Panc1 (cell line): ENCODE data around the gene ILDR1. TPM values are rescaled to one million over a fixed set of nuclear protein-coding genes. Genes with fewer than 3 reads are reported as not detected.

Experiments
- ATAC-seq: fragments of 200-7000 bp; cut with Tn5 transposase; 2 replicates; pipeline ENCODE4 v1.9.1; 2020; ENCODE audit warnings: mild to moderate bottlenecking, moderate library complexity
- BruUV-seq: library from RNA; stranded (reverse); fragments of 400-500 nt; replicated peaks from 2 replicates; lab custom pipeline; 2021; lab: Mats Ljungman, UMichigan
- CTCF ChIA-PET: fragments of 300-600 bp; sonication (Branson Sonifier 250); formaldehyde crosslinking; loops from one replicate; lab custom pipeline; 2022; ENCODE audit warnings: antibody characterized with exemption; lab: Charles Lee
- POLR2A ChIA-PET: fragments of 300-600 bp; sonication (Branson Sonifier 250); formaldehyde crosslinking; loops from one replicate; lab custom pipeline; 2022; ENCODE audit warnings: antibody characterized with exemption; lab: Charles Lee
- DNase-seq: peaks from one replicate; pipeline ENCODE4 v3.0.0-alpha.2; 2010; ENCODE audit warnings: low read depth, low spot score
- H3K27ac ChIP-seq: 2 replicates; pipeline ENCODE4 v1.5.1; 2011; ENCODE audit warnings: mild to moderate bottlenecking, low read length, inconsistent platforms
- H3K27me3 ChIP-seq: fragments of 200-500 bp; sonication (Bioruptor generic); 2 replicates; pipeline ENCODE4 v1.6.0; 2014; ENCODE audit warnings: low read length, inconsistent platforms; ENCODE audit not compliant: control insufficient read depth, insufficient read depth
- H3K36me3 ChIP-seq: fragments of 200-500 bp; sonication (Bioruptor generic); 2 replicates; pipeline ENCODE4 v1.5.1; 2014; ENCODE audit warnings: inconsistent platforms, mild to moderate bottlenecking, low read length, moderate library complexity; ENCODE audit not compliant: control insufficient read depth, insufficient read depth
- H3K4me1 ChIP-seq: 2 replicates; pipeline ENCODE4 v1.5.1; 2011; ENCODE audit warnings: inconsistent platforms, mild to moderate bottlenecking, low read length, moderate library complexity; ENCODE audit not compliant: control insufficient read depth, insufficient read depth
- H3K4me3 ChIP-seq, 2 experiments: 2 replicates each; pipeline ENCODE4 v1.5.1; 2011 to 2012; ENCODE audit warnings: low read depth in 2 of 2, low read length in 2 of 2, mild to moderate bottlenecking in 2 of 2, inconsistent platforms in 1 of 2, moderate library complexity in 1 of 2
- H3K9me3 ChIP-seq: fragments of 200-500 bp; sonication (Bioruptor generic); 2 replicates; pipeline ENCODE4 v1.5.1; 2014; ENCODE audit warnings: low read depth, mild to moderate bottlenecking, inconsistent platforms, low read length, moderate library complexity; ENCODE audit not compliant: control insufficient read depth, insufficient read depth
- POLR2AphosphoS5 ChIP-seq: IDR thresholded peaks from 2 replicates; pipeline ENCODE4 v1.6.1; 2012; ENCODE audit warnings: mild to moderate bottlenecking, low read depth, low read length, moderate library complexity
- SIN3A ChIP-seq: IDR thresholded peaks from 2 replicates; pipeline ENCODE4 v1.6.1; 2012; ENCODE audit warnings: low read depth, mild to moderate bottlenecking, low read length, moderate library complexity, borderline replicate concordance; ENCODE audit not compliant: insufficient read depth
- TCF7L2 ChIP-seq: IDR thresholded peaks from 2 replicates; pipeline ENCODE4 v1.6.1; 2011; ENCODE audit warnings: mild to moderate bottlenecking, low read depth, low read length, inconsistent platforms
- in situ Hi-C: cut with HindIII; loops from 2 replicates; pipeline ENCODE4 v1.10.0; 2016; ENCODE audit warnings: low sequenced_read_pairs, low pct_unique_long_range_greater_than_20kb
- intact Hi-C: fragments of 100-400 bp; cut with micrococcal nuclease; formaldehyde crosslinking; loops from one replicate; pipeline ENCODE4 v1.10.0; 2022; ENCODE audit not compliant: unreplicated experiment
- total RNA-seq: library from RNA; stranded (reverse); gene quantifications from one replicate; pipeline ENCODE4 v1.2.1, GENCODE V29; 2021; ENCODE audit not compliant: unreplicated experiment
- TF ChIP-seq, protein P1 (sequence below): fragments of 450-650 bp; IDR thresholded peaks from 2 replicates; pipeline ENCODE4 v1.5.1; 2017; ENCODE audit warnings: mild to moderate bottlenecking
- TF ChIP-seq, protein P2 (sequence below), 2 experiments: IDR thresholded peaks; 2 replicates each; pipeline ENCODE4 v1.6.1; 2011 to 2012; ENCODE audit warnings: low read depth in 2 of 2, control low read depth in 1 of 2, low read length in 1 of 2, mild to moderate bottlenecking in 1 of 2, moderate library complexity in 1 of 2; ENCODE audit not compliant: insufficient read depth in 1 of 2

ILDR1 gene
- total RNA-seq, 1 experiment from 2014 or later: not detected

DNA sequence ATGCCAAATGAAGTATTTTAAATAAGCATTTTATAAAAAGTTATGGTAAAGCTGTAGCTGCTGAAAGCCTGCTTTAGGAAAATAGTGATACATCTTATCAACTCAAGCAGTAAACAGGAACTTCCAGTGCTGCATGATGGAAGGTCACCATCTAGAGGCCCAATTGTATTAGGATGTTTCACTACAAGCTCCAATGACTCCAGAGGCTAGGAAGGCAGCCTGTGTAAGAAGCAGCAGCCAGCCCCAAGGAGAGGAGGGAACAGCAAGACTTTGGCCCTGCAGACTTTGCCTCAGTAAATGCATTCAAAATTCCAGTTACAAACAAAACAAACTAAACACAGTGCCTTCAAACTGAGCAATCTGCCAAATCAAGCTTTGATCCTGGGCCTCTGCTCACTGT, 32.1 kb downstream of the ILDR1 start:
- no TSS peak for BruUV-seq
- DNase-seq (no peak), ATAC-seq (peak; percentile 51; the same call in 1 of the 2 replicates)
- TF ChIP-seq, protein P1, sequence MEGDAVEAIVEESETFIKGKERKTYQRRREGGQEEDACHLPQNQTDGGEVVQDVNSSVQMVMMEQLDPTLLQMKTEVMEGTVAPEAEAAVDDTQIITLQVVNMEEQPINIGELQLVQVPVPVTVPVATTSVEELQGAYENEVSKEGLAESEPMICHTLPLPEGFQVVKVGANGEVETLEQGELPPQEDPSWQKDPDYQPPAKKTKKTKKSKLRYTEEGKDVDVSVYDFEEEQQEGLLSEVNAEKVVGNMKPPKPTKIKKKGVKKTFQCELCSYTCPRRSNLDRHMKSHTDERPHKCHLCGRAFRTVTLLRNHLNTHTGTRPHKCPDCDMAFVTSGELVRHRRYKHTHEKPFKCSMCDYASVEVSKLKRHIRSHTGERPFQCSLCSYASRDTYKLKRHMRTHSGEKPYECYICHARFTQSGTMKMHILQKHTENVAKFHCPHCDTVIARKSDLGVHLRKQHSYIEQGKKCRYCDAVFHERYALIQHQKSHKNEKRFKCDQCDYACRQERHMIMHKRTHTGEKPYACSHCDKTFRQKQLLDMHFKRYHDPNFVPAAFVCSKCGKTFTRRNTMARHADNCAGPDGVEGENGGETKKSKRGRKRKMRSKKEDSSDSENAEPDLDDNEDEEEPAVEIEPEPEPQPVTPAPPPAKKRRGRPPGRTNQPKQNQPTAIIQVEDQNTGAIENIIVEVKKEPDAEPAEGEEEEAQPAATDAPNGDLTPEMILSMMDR: peak; percentile 22; the same call in 1 of the 2 replicates
- no peak for TF ChIP-seq POLR2AphosphoS5
- TF ChIP-seq TCF7L2: no peak
- TF ChIP-seq, protein P2, sequence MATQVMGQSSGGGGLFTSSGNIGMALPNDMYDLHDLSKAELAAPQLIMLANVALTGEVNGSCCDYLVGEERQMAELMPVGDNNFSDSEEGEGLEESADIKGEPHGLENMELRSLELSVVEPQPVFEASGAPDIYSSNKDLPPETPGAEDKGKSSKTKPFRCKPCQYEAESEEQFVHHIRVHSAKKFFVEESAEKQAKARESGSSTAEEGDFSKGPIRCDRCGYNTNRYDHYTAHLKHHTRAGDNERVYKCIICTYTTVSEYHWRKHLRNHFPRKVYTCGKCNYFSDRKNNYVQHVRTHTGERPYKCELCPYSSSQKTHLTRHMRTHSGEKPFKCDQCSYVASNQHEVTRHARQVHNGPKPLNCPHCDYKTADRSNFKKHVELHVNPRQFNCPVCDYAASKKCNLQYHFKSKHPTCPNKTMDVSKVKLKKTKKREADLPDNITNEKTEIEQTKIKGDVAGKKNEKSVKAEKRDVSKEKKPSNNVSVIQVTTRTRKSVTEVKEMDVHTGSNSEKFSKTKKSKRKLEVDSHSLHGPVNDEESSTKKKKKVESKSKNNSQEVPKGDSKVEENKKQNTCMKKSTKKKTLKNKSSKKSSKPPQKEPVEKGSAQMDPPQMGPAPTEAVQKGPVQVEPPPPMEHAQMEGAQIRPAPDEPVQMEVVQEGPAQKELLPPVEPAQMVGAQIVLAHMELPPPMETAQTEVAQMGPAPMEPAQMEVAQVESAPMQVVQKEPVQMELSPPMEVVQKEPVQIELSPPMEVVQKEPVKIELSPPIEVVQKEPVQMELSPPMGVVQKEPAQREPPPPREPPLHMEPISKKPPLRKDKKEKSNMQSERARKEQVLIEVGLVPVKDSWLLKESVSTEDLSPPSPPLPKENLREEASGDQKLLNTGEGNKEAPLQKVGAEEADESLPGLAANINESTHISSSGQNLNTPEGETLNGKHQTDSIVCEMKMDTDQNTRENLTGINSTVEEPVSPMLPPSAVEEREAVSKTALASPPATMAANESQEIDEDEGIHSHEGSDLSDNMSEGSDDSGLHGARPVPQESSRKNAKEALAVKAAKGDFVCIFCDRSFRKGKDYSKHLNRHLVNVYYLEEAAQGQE (IDR thresholded peaks at IDR 0.05; ENCODE audit: insufficient read depth in 1 of 2, low read depth in 2 of 2, low read length in 1 of 2): no peak
- TF ChIP-seq SIN3A: no peak
- Histone ChIP-seq H3K36me3 (no peaks in the 10 kb centered on the region), H3K27ac (no peak overlapping the region), H3K27me3 (peaks cover 5% of the 10 kb centered on the region; the same call in 1 of the 2 replicates), H3K9me3 (no peaks in the 10 kb centered on the region), H3K4me3 (no peak overlapping the region), H3K4me1 (no peaks in the 10 kb centered on the region)
- in situ Hi-C loops (no loop called here), intact Hi-C loops (no loop called here)
- ChIA-PET POLR2A (no interaction called here), CTCF (no interaction called here)

DNA sequence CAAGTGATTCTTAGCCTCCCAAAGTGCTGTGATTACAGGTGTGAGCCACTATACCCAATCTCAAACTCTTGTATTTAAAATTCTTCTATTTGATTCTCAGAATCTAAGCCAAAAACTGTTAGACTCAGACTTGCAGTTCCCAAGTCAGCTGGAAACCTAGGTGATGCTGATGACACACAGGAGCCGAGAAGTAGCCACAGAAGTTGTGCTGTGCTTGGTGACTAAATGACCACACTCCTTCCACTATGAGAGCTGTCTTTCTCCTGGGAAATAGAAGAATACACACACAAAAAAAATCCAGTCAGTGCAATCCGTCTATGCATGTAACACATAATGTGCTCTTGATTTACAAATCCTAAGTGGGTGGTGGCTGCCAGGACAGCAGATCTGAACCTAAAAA, 33.9 kb downstream of the ILDR1 start:
- H3K27ac ChIP-seq: no peak overlapping the region
- BruUV-seq: no TSS peak
- ChIA-PET CTCF (no interaction called here), POLR2A (interaction anchor here (0.7 kb wide), 1 partner anchor 16 kb away, joined by 3 read pairs; no protein-coding TSS in a partner anchor)
- peaks cover 5% of the 10 kb centered on the region; the same call in 1 of the 2 replicates for H3K27me3 ChIP-seq
- H3K9me3 ChIP-seq: peaks cover 14% of the 10 kb centered on the region
- no peaks in the 10 kb centered on the region for H3K4me1 ChIP-seq
- in situ Hi-C loops (no loop called here), intact Hi-C loops (no loop called here)
- no peak for ATAC-seq
- H3K36me3 ChIP-seq: no peaks in the 10 kb centered on the region
- no peak overlapping the region for H3K4me3 ChIP-seq
- no peak for DNase-seq
- TF ChIP-seq SIN3A (no peak), TCF7L2 (no peak), POLR2AphosphoS5 (no peak)
- TF ChIP-seq, protein P1: no peak
- TF ChIP-seq, protein P2 (IDR thresholded peaks at IDR 0.05; ENCODE audit: insufficient read depth in 1 of 2, low read depth in 2 of 2, low read length in 1 of 2): no peak
